ENCODE results near the gene DNAJB8. TPM values are rescaled to one million over a fixed set of nuclear protein-coding genes. Genes with fewer than 3 reads are reported as not detected.
A peak's percentile ranks its signal among the peaks of the same experiment; 100 is the strongest.

DNAJB8 gene
- total RNA-seq, 3 donors from 2014 or later (not counting 1 experiment from before 2014, with no cell fraction given) = not detected

GRCh38 chr3:128427872-128428822, 38.5 kb downstream of the DNAJB8 start:
- Mint-ChIP-seq H3K27me3 (ENCODE audit: low read depth in 2 of 2) (peaks cover 23 to 35% of the 10 kb centered on the region in 2 donors), H3K9me3 (no peaks in the 10 kb centered on the region), H3K27ac (no peak overlapping the region), H3K36me3 (no peaks in the 10 kb centered on the region), H3K4me1 (peaks cover 0 to 9% of the 10 kb centered on the region in 2 donors), H3K4me3 (no peak overlapping the region)
- TF ChIP-seq, protein P1, sequence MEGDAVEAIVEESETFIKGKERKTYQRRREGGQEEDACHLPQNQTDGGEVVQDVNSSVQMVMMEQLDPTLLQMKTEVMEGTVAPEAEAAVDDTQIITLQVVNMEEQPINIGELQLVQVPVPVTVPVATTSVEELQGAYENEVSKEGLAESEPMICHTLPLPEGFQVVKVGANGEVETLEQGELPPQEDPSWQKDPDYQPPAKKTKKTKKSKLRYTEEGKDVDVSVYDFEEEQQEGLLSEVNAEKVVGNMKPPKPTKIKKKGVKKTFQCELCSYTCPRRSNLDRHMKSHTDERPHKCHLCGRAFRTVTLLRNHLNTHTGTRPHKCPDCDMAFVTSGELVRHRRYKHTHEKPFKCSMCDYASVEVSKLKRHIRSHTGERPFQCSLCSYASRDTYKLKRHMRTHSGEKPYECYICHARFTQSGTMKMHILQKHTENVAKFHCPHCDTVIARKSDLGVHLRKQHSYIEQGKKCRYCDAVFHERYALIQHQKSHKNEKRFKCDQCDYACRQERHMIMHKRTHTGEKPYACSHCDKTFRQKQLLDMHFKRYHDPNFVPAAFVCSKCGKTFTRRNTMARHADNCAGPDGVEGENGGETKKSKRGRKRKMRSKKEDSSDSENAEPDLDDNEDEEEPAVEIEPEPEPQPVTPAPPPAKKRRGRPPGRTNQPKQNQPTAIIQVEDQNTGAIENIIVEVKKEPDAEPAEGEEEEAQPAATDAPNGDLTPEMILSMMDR (IDR thresholded peaks at IDR 0.05) = no peak
- ATAC-seq (no peak), DNase-seq (no peak)
- Histone ChIP-seq H3K4me1 (ENCODE audit: control insufficient read depth, insufficient read depth, low read length) (peaks cover 9% of the 10 kb centered on the region), H3K27me3 (ENCODE audit: control insufficient read depth, insufficient read depth, low read length) (peaks cover 3% of the 10 kb centered on the region), H3K27ac (ENCODE audit: low read length) (no peak overlapping the region), H3K9me3 (ENCODE audit: control insufficient read depth, insufficient read depth, low read length) (no peaks in the 10 kb centered on the region), H3K4me3 (ENCODE audit: low read length) (no peak overlapping the region), H3K36me3 (ENCODE audit: control insufficient read depth, insufficient read depth, low read length) (no peaks in the 10 kb centered on the region)
- 90% methylated on average over 19 of the region's 19 CpGs for WGBS (ENCODE audit: insufficient coverage)
- intact Hi-C loops (cut with micrococcal nuclease) = loop anchor here (2.0 kb wide), 1 partner anchor 71 kb away; no protein-coding TSS in a partner anchor

GRCh38 chr3:128427175-128427857, 39.4 kb downstream of the DNAJB8 start:
- H3K27ac Mint-ChIP-seq = no peak overlapping the region
- DNase-seq = no peak
- H3K27me3 Mint-ChIP-seq (ENCODE audit: low read depth in 2 of 2) = peaks cover 21 to 33% of the 10 kb centered on the region in 2 donors
- H3K9me3 Mint-ChIP-seq = no peaks in the 10 kb centered on the region
- Histone ChIP-seq H3K27me3 (ENCODE audit: control insufficient read depth, insufficient read depth, low read length) (peaks cover 1% of the 10 kb centered on the region), H3K27ac (ENCODE audit: low read length) (no peak overlapping the region), H3K9me3 (ENCODE audit: control insufficient read depth, insufficient read depth, low read length) (no peaks in the 10 kb centered on the region), H3K4me3 (ENCODE audit: low read length) (no peak overlapping the region), H3K36me3 (ENCODE audit: control insufficient read depth, insufficient read depth, low read length) (no peaks in the 10 kb centered on the region), H3K4me1 (ENCODE audit: control insufficient read depth, insufficient read depth, low read length) (peaks cover 9% of the 10 kb centered on the region)
- no peak for ATAC-seq
- H3K36me3 Mint-ChIP-seq = no peaks in the 10 kb centered on the region
- H3K4me3 Mint-ChIP-seq = no peak overlapping the region
- TF ChIP-seq, protein P1 (IDR thresholded peaks at IDR 0.05) = no peak
- intact Hi-C loops (cut with micrococcal nuclease) = loop anchor here (2.0 kb wide), 1 partner anchor 71 kb away; no protein-coding TSS in a partner anchor
- H3K4me1 Mint-ChIP-seq = peaks cover 0 to 7% of the 10 kb centered on the region in 2 donors
- WGBS (ENCODE audit: insufficient coverage) = 93% methylated on average over 15 of the region's 15 CpGs

DNA sequence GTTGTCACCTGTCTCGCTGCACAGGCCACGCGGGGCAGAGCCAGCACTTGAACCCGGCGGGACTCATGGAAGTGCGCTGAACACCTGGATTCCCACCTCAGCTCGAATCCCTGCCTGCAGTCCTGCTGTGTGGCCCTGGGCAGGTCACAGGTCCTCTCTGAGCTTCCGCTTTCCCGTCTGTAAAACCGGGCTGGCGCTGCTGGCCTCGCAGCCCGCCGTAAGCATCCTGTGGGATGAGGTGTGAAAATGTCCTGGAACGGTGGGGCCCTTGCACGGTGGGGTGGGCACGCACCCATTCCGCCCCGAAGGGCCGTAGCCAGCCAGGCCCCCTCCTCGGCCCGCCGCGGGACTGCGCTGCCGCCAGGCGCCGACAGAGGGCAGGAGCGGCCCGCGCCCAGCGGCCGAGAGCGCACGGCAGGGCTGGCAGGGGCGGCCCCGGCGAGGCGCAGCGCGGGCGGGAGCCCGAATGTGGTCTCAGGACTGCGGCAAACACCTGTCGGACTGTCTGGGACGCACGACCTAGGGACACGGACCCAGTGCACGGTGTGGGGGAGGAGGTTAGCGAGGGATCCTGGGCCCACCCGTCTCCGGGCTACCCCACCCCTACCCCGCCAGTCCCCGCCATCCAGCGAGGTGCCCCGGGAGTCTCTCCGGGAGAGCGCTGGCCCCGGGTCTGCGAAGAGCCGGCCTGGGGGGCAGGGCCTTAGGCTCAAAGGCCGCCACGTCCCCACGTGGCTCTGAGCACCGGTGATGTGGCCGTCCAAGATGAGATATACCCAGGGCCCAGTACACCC, 40.4 kb downstream of the DNAJB8 start:
- WGBS (ENCODE audit: insufficient coverage) = 10% methylated on average over 66 of the region's 66 CpGs
- Histone ChIP-seq H3K27ac (ENCODE audit: low read length) (no peak overlapping the region), H3K36me3 (ENCODE audit: control insufficient read depth, insufficient read depth, low read length) (no peaks in the 10 kb centered on the region), H3K4me3 (ENCODE audit: low read length) (no peak overlapping the region), H3K4me1 (ENCODE audit: control insufficient read depth, insufficient read depth, low read length) (peaks cover 9% of the 10 kb centered on the region), H3K9me3 (ENCODE audit: control insufficient read depth, insufficient read depth, low read length) (no peaks in the 10 kb centered on the region), H3K27me3 (ENCODE audit: control insufficient read depth, insufficient read depth, low read length) (no peaks in the 10 kb centered on the region)
- intact Hi-C loops (cut with micrococcal nuclease) = loop anchor here (1.0 to 2.0 kb wide), 2 partner anchors 72 to 182 kb away; no protein-coding TSS in a partner anchor
- H3K27ac Mint-ChIP-seq = no peak overlapping the region
- no peaks in the 10 kb centered on the region for H3K9me3 Mint-ChIP-seq
- peak; percentile 60 to 77 for DNase-seq
- H3K27me3 Mint-ChIP-seq (ENCODE audit: low read depth in 2 of 2) = peaks cover 11 to 23% of the 10 kb centered on the region in 2 donors
- no peak overlapping the region for H3K4me3 Mint-ChIP-seq
- TF ChIP-seq, protein P1 (IDR thresholded peaks at IDR 0.05) = peak; percentile 92
- H3K4me1 Mint-ChIP-seq = no peaks in the 10 kb centered on the region
- peak; percentile 87 to 99 (median 98) for ATAC-seq
- H3K36me3 Mint-ChIP-seq = no peaks in the 10 kb centered on the region

Measured in natural killer cell (primary cell).